HepG2 (cell line): ENCODE measurements around the gene PRKAR2A.

Experiments used
- BCL6 ChIP-seq: IDR thresholded peaks from 2 replicates; pipeline ENCODE4 v1.6.1; 2016; ENCODE audit warnings: missing genetic modification reagents, missing compliant biosample characterization
- DZIP1 ChIP-seq: sonication (generic); formaldehyde crosslinking; IDR thresholded peaks from 2 replicates; pipeline ENCODE4 v1.5.0; 2020; ENCODE audit warnings: mild to moderate bottlenecking, missing genetic modification reagents
- EP300 ChIP-seq, 3 experiments: sonication (generic) in 1 of 3; formaldehyde crosslinking in 1 of 3; IDR thresholded peaks; 2 replicates each; pipeline versions ENCODE4 v1.5.1 to v1.6.1; 2011 to 2020; ENCODE audit warnings: low read depth in 2 of 3, low read length in 2 of 3, borderline replicate concordance in 1 of 3, improper control_type of control experiment in 1 of 3, mild to moderate bottlenecking in 1 of 3, missing genetic modification reagents in 1 of 3, moderate library complexity in 1 of 3
- KMT2B ChIP-seq: IDR thresholded peaks from 2 replicates; pipeline ENCODE4 v1.6.1; 2016; ENCODE audit warnings: missing genetic modification reagents, missing compliant biosample characterization
- SP2 ChIP-seq: sonication (generic); formaldehyde crosslinking; IDR thresholded peaks from 2 replicates; pipeline ENCODE4 v1.5.1; 2020; ENCODE audit warnings: mild to moderate bottlenecking, missing genetic modification reagents
- ZNF274 ChIP-seq: sonication (generic); formaldehyde crosslinking; IDR thresholded peaks from 2 replicates; pipeline ENCODE4 v1.5.1; 2020; ENCODE audit warnings: mild to moderate bottlenecking, missing genetic modification reagents
- TF ChIP-seq, protein P1 (sequence below): sonication (generic); formaldehyde crosslinking; IDR thresholded peaks from 2 replicates; pipeline ENCODE4 v1.5.0; 2020; ENCODE audit warnings: mild to moderate bottlenecking, missing genetic modification reagents, moderate library complexity

DNA sequence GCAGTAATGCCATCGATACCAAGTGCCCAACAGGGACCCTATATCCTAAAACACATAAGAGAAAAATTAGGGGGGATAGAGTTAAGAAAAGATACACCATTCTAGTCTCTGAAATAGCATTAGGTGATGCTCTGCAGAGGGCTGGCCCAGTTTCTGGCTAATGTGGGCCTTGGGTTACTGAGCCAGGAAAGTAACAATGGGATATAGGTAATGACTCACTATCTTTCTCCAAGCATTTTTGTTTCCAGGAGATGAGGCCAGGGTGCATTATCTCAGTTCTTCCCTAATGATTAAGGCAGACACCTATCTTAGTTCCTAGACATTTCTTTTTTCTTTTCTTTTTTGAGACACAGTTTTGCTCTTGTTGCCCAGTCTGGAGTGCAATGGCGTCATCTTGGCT is 50.0 kb downstream of the PRKAR2A start:
- TF ChIP-seq BCL6 (CRISPR knock-in tag) (no peak), SP2 (no peak), KMT2B (CRISPR knock-in tag) (no peak), EP300 (IDR thresholded peaks at IDR 0.05; ENCODE audit: low read depth in 2 of 2, low read length in 2 of 2) (no peak), EP300 (CRISPR knock-in tag; IDR thresholded peaks at IDR 0.05; ENCODE audit: borderline replicate concordance) (no peak), ZNF274 (CRISPR knock-in tag) (no peak), DZIP1 (CRISPR knock-in tag) (no peak)
- TF ChIP-seq, protein P1, sequence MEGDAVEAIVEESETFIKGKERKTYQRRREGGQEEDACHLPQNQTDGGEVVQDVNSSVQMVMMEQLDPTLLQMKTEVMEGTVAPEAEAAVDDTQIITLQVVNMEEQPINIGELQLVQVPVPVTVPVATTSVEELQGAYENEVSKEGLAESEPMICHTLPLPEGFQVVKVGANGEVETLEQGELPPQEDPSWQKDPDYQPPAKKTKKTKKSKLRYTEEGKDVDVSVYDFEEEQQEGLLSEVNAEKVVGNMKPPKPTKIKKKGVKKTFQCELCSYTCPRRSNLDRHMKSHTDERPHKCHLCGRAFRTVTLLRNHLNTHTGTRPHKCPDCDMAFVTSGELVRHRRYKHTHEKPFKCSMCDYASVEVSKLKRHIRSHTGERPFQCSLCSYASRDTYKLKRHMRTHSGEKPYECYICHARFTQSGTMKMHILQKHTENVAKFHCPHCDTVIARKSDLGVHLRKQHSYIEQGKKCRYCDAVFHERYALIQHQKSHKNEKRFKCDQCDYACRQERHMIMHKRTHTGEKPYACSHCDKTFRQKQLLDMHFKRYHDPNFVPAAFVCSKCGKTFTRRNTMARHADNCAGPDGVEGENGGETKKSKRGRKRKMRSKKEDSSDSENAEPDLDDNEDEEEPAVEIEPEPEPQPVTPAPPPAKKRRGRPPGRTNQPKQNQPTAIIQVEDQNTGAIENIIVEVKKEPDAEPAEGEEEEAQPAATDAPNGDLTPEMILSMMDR (CRISPR knock-in tag) = no peak
